ENCODE measurements around the gene ATG7. TPM values are rescaled to one million over a fixed set of nuclear protein-coding genes. Genes with fewer than 3 reads are reported as not detected.
A peak's percentile ranks its signal among the peaks of the same experiment; 100 is the strongest.

The ATG7 gene
- total RNA-seq, 5 donors from 2014 or later (not counting 1 experiment from before 2014, with no cell fraction given): 29.0 to 39.3 (median 37.4) TPM

DNA sequence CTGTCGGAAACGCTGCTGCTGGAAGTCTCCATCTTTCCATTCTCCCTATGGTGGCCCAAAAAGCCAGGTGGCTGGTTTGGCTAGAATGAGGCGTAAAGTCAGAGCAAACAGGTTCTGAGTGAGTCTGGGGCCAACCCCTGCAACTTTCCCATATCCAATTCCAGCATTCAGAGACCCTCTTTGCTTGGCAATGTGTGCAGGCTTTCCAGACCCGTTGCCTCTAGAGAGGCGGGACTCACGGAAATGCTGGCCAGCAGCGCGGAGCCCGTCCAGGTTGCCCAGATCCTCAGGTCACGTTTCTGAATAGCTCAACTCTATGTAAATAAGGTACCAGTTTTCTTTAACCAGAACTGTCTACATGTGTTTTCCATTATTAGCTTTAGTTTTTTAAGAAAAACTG lies 303.5 kb downstream of the ATG7 start:
- Mint-ChIP-seq H3K36me3 (peaks cover 23% of the 10 kb centered on the region), H3K9me3 (no peaks in the 10 kb centered on the region), H3K4me3 (no peak overlapping the region), H3K4me1 (peaks cover 20 to 31% (median 26%) of the 10 kb centered on the region in 3 donors), H3K27ac (peak overlapping the region in 1 of 2 donors; percentile 28), H3K27me3 (no peaks in the 10 kb centered on the region)
- no peak overlapping the region for H3K27ac ChIP-seq (ENCODE audit: low read length)
- CTCF ChIA-PET: no interaction called here
- no peak overlapping the region for H3K4me3 ChIP-seq (ENCODE audit: control insufficient read depth in 1 of 2, extremely low read depth in 1 of 2, low read length in 1 of 2)
- ATAC-seq (replicated peaks in 1 of 4): no peak
- H3K36me3 ChIP-seq (ENCODE audit: control insufficient read depth in 2 of 2, extremely low read depth in 1 of 2, insufficient read depth in 1 of 2, low read length in 1 of 2): peaks cover 8 to 16% of the 10 kb centered on the region in 2 donors
- no peaks in the 10 kb centered on the region for H3K27me3 ChIP-seq (replicated peaks in 1 of 2; ENCODE audit: control insufficient read depth in 2 of 2, extremely low read depth in 1 of 2, insufficient read depth in 2 of 2, low read length in 1 of 2)
- 97% methylated on average over 6 of the region's 10 CpGs for WGBS (ENCODE audit: insufficient coverage)
- no peaks in the 10 kb centered on the region for H3K9me3 ChIP-seq
- POLR2A ChIA-PET: no interaction called here
- H3K4me1 ChIP-seq (ENCODE audit: control insufficient read depth in 1 of 2, extremely low read depth in 1 of 2, insufficient read depth in 2 of 2, low read length in 2 of 2): no peaks in the 10 kb centered on the region
- no peak for DNase-seq

DNA sequence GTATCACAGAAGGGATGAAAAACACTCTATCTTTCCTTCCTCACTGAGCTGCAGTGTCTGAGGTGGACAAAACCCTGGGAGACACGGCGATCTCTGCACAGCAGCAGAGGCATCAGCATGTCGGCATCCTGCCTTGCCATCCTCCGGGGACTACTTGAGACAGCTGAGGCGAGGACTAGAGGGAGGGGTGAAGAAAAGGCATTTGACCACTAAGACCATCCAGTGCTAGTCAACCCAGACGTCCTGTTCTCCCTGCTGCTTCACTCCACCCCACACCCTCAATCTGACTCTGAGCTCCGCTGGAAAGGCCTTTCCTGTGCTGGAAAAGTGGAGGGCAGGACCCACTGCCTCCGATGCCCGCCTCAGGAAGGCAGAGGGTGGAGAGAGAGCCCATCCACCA lies 304.3 kb downstream of the ATG7 start:
- Histone ChIP-seq H3K4me3 (ENCODE audit: control insufficient read depth in 1 of 2, extremely low read depth in 1 of 2, low read length in 1 of 2) (no peak overlapping the region), H3K36me3 (ENCODE audit: control insufficient read depth in 2 of 2, extremely low read depth in 1 of 2, insufficient read depth in 1 of 2, low read length in 1 of 2) (peaks cover 9 to 11% of the 10 kb centered on the region in 2 donors), H3K27me3 (replicated peaks in 1 of 2; ENCODE audit: control insufficient read depth in 2 of 2, extremely low read depth in 1 of 2, insufficient read depth in 2 of 2, low read length in 1 of 2) (no peaks in the 10 kb centered on the region), H3K9me3 (no peaks in the 10 kb centered on the region), H3K4me1 (ENCODE audit: control insufficient read depth in 1 of 2, extremely low read depth in 1 of 2, insufficient read depth in 2 of 2, low read length in 2 of 2) (peaks cover 1 to 3% of the 10 kb centered on the region in 2 experiments), H3K27ac (ENCODE audit: low read length) (no peak overlapping the region)
- WGBS (ENCODE audit: insufficient coverage): 100% methylated on average over 1 of the region's 9 CpGs
- Mint-ChIP-seq H3K9me3 (no peaks in the 10 kb centered on the region), H3K4me3 (no peak overlapping the region), H3K36me3 (peaks cover 23% of the 10 kb centered on the region), H3K27ac (peak overlapping the region in 1 of 2 donors; percentile 27), H3K27me3 (no peaks in the 10 kb centered on the region), H3K4me1 (peaks cover 25 to 34% (median 29%) of the 10 kb centered on the region in 3 donors)
- CTCF ChIA-PET: no interaction called here
- POLR2A ChIA-PET: no interaction called here
- no peak for ATAC-seq (replicated peaks in 1 of 4)
- no peak for DNase-seq

DNA sequence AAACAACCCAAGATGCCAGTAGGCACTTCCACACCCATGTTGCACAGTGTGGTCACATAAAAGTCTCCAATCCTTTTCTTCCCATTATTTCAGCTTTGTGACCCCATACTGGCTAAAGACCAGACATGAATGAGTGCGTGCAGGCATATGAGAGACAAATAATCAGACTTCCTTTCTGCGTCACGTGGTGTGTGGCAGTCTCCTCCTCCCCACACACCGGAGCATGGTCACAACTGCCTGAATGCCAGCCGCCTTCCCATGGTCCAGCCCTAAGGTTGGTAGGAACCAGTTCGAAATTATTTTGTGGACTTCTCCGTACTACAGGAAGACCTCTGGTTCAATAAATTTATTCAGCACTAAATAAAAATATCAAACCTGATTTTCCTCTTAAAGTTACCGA lies 306.0 kb downstream of the ATG7 start:
- Mint-ChIP-seq H3K9me3 (no peaks in the 10 kb centered on the region), H3K36me3 (peaks cover 20% of the 10 kb centered on the region), H3K4me1 (peaks cover 35 to 45% (median 44%) of the 10 kb centered on the region in 3 donors), H3K27me3 (no peaks in the 10 kb centered on the region), H3K4me3 (no peak overlapping the region), H3K27ac (no peak overlapping the region)
- ChIA-PET CTCF (interaction anchor here in 1 of 2 donors (0.7 to 0.8 kb wide), 2 partner anchors 10 to 38 kb away, joined by 3 read pairs; no protein-coding TSS in a partner anchor), POLR2A (interaction anchor here in 1 of 2 donors (0.6 kb wide), 1 partner anchor 9 kb away, joined by 6 read pairs; no protein-coding TSS in a partner anchor)
- H3K4me1 ChIP-seq (ENCODE audit: control insufficient read depth in 1 of 2, extremely low read depth in 1 of 2, insufficient read depth in 2 of 2, low read length in 2 of 2): peaks cover 15 to 18% of the 10 kb centered on the region in 2 experiments
- H3K9me3 ChIP-seq: no peaks in the 10 kb centered on the region
- 100% methylated on average over 1 of the region's 8 CpGs for WGBS (ENCODE audit: insufficient coverage)
- H3K36me3 ChIP-seq (ENCODE audit: control insufficient read depth in 2 of 2, extremely low read depth in 1 of 2, insufficient read depth in 1 of 2, low read length in 1 of 2): peaks cover 7 to 9% of the 10 kb centered on the region in 2 donors
- DNase-seq: no peak
- H3K4me3 ChIP-seq (ENCODE audit: control insufficient read depth in 1 of 2, extremely low read depth in 1 of 2, low read length in 1 of 2): no peak overlapping the region
- no peak for ATAC-seq (replicated peaks in 1 of 4)
- no peak overlapping the region for H3K27ac ChIP-seq (ENCODE audit: low read length)
- H3K27me3 ChIP-seq (replicated peaks in 1 of 2; ENCODE audit: control insufficient read depth in 2 of 2, extremely low read depth in 1 of 2, insufficient read depth in 2 of 2, low read length in 1 of 2): no peaks in the 10 kb centered on the region

DNA sequence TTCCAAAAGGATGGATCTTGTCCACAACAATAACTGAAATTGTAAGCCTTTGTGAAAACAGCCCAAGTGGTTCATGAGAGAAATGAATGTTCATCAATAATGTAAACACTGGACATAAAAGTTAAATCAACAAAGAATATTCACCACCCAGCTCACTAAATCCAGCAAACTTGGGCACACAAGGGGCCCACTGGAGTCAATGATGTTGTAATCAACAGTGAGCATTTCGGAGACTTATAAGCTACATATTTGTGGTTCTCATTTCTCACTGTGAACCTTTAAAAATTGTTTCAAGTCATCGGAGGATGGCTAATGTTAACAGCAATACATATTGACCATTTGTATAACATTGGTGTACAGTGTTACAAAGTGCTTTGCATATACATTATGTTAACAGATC lies 308.4 kb downstream of the ATG7 start:
- Mint-ChIP-seq H3K4me1 (peaks cover 55 to 66% (median 57%) of the 10 kb centered on the region in 3 donors), H3K27me3 (no peaks in the 10 kb centered on the region), H3K27ac (no peak overlapping the region), H3K36me3 (peaks cover 10% of the 10 kb centered on the region), H3K9me3 (no peaks in the 10 kb centered on the region), H3K4me3 (no peak overlapping the region)
- ChIA-PET POLR2A (no interaction called here), CTCF (interaction anchor here in 1 of 2 donors (0.7 kb wide), 1 partner anchor 45 kb away, joined by 4 read pairs; no protein-coding TSS in a partner anchor)
- H3K9me3 ChIP-seq: no peaks in the 10 kb centered on the region
- peaks cover 0 to 3% of the 10 kb centered on the region in 2 donors for H3K36me3 ChIP-seq (ENCODE audit: control insufficient read depth in 2 of 2, extremely low read depth in 1 of 2, insufficient read depth in 1 of 2, low read length in 1 of 2)
- H3K27ac ChIP-seq (ENCODE audit: low read length): no peak overlapping the region
- H3K4me1 ChIP-seq (ENCODE audit: control insufficient read depth in 1 of 2, extremely low read depth in 1 of 2, insufficient read depth in 2 of 2, low read length in 2 of 2): peaks cover 23 to 27% of the 10 kb centered on the region in 2 experiments
- ATAC-seq (replicated peaks in 1 of 4): no peak
- DNase-seq: no peak
- WGBS (ENCODE audit: insufficient coverage): 100% methylated on average over 1 of the region's 2 CpGs
- H3K27me3 ChIP-seq (replicated peaks in 1 of 2; ENCODE audit: control insufficient read depth in 2 of 2, extremely low read depth in 1 of 2, insufficient read depth in 2 of 2, low read length in 1 of 2): no peaks in the 10 kb centered on the region
- H3K4me3 ChIP-seq (ENCODE audit: control insufficient read depth in 1 of 2, extremely low read depth in 1 of 2, low read length in 1 of 2): no peak overlapping the region

DNA sequence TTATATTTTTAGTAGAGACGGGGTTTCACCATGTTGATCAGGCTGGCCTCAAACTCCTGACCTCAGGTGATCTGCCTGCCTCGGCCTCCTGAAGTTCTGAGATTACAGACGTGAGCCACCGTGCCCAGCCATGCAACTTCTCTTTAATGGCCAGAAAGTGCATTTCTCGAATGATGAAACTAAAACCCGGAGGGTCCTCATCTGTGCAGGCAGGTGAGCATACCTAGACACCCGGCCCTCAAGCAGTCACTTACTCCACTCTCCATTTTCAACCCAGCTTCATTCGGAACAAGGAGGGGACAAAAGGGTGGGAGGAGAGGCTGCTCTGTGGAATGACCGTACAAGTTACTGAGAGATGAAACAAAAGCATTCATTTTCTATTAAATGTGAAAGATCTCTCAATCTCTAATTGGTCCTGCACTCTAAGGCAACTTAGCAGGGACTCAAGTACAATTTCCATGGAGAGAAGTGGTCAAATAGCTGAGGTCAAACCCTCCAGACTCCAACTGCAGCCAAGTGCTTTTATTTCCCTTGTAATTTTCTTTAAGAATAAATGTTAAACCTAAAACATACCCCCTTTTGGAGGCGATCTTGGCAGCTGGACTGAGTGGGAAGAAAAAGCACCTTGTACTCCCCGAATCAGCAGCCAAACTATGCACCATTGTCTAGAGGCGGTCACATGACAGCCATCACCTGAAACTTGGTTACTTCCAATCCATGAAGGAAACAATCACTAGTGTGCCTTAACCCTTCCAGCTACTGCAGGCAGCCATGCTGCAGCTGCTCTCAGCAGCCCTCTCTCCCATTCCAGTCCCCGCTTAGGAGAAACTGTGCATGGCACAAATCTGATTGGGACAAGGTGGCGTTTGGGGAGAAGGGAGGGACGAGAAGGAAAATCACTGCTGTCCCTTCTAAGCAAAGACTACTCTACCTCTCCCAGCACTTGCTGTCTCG lies 309.3 kb downstream of the ATG7 start:
- H3K4me3 Mint-ChIP-seq: peak overlapping the region; percentile 55 to 81 (median 63)
- H3K27me3 Mint-ChIP-seq: no peaks in the 10 kb centered on the region
- no peaks in the 10 kb centered on the region for H3K27me3 ChIP-seq (replicated peaks in 1 of 2; ENCODE audit: control insufficient read depth in 2 of 2, extremely low read depth in 1 of 2, insufficient read depth in 2 of 2, low read length in 1 of 2)
- peak overlapping the region in 1 of 2 donors; percentile 84 for H3K27ac Mint-ChIP-seq
- peaks cover 62 to 72% (median 64%) of the 10 kb centered on the region in 3 donors for H3K4me1 Mint-ChIP-seq
- POLR2A ChIA-PET: no interaction called here
- H3K9me3 ChIP-seq: no peaks in the 10 kb centered on the region
- H3K27ac ChIP-seq (ENCODE audit: low read length): no peak overlapping the region
- peaks cover 0 to 3% of the 10 kb centered on the region in 2 donors for H3K36me3 ChIP-seq (ENCODE audit: control insufficient read depth in 2 of 2, extremely low read depth in 1 of 2, insufficient read depth in 1 of 2, low read length in 1 of 2)
- peaks cover 23 to 29% of the 10 kb centered on the region in 2 experiments for H3K4me1 ChIP-seq (ENCODE audit: control insufficient read depth in 1 of 2, extremely low read depth in 1 of 2, insufficient read depth in 2 of 2, low read length in 2 of 2)
- H3K4me3 ChIP-seq (ENCODE audit: control insufficient read depth in 1 of 2, extremely low read depth in 1 of 2, low read length in 1 of 2): peak overlapping the region in 1 of 2 donors; percentile 54
- ATAC-seq (replicated peaks in 1 of 4) (no peak), DNase-seq (no peak)
- H3K9me3 Mint-ChIP-seq: no peaks in the 10 kb centered on the region
- 98% methylated on average over 6 of the region's 16 CpGs for WGBS (ENCODE audit: insufficient coverage)
- CTCF ChIA-PET: interaction anchor here (0.6 to 0.7 kb wide), 2 partner anchors 44 to 159 kb away, joined by 4 to 8 read pairs; no protein-coding TSS in a partner anchor
- peaks cover 12% of the 10 kb centered on the region for H3K36me3 Mint-ChIP-seq

DNA sequence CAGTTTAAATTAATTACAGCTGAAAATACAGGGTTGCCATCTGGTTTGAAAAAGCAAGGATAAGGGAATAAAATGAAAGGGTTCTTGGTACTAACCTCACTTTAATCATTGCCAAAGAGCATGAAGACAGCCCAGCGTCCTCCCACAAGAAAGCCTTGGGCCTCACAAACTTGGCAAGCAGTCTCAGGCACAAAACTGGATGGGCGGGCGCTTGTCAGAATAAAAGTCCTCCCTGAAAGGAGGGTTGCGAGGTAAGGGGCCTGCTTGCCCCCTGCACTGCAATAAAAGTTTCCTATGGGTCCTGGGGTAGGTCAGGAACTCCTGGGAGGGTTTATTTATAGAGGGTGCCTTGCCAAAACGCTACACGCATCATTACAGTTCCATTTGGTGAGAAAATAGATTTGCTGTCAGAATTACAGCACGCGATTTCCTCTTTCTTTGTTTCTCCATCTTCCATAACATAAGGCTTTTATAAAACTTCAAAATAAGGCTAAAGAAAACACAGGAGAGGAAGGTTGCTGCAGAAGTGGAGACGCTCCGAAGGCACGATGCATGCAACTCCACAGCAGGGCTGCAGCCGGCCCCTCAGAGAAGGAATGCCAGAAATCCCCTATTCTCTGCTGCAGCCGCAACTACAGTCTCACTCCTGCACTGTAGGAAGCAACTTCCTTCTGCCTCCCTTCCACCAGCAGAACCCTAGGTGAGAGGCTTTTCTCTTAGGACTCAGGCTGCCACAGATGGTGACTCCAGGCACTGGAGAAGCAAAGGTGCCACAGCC lies 310.2 kb downstream of the ATG7 start:
- Histone ChIP-seq H3K4me1 (ENCODE audit: control insufficient read depth in 1 of 2, extremely low read depth in 1 of 2, insufficient read depth in 2 of 2, low read length in 2 of 2) (peaks cover 23 to 29% of the 10 kb centered on the region in 2 experiments), H3K36me3 (ENCODE audit: control insufficient read depth in 2 of 2, extremely low read depth in 1 of 2, insufficient read depth in 1 of 2, low read length in 1 of 2) (peaks cover 0 to 3% of the 10 kb centered on the region in 2 donors), H3K27ac (ENCODE audit: low read length) (no peak overlapping the region), H3K4me3 (ENCODE audit: control insufficient read depth in 1 of 2, extremely low read depth in 1 of 2, low read length in 1 of 2) (peak overlapping the region; percentile 14 to 54), H3K9me3 (no peaks in the 10 kb centered on the region), H3K27me3 (replicated peaks in 1 of 2; ENCODE audit: control insufficient read depth in 2 of 2, extremely low read depth in 1 of 2, insufficient read depth in 2 of 2, low read length in 1 of 2) (no peaks in the 10 kb centered on the region)
- Mint-ChIP-seq H3K27ac (peak overlapping the region; percentile 80 to 84), H3K9me3 (no peaks in the 10 kb centered on the region), H3K27me3 (no peaks in the 10 kb centered on the region), H3K4me3 (peak overlapping the region; percentile 55 to 81 (median 63)), H3K4me1 (peaks cover 66 to 75% (median 66%) of the 10 kb centered on the region in 3 donors), H3K36me3 (peaks cover 18% of the 10 kb centered on the region)
- ATAC-seq (replicated peaks in 1 of 4) (peak; percentile 37 to 69 (median 48)), DNase-seq (peak in 4 of 35 experiments; percentile 10 to 14 (median 12))
- ChIA-PET CTCF (interaction anchor here in 1 of 2 donors (0.6 kb wide), 1 partner anchor 158 kb away, joined by 8 read pairs; no protein-coding TSS in a partner anchor), POLR2A (no interaction called here)
- 58% methylated on average over 2 of the region's 13 CpGs for WGBS (ENCODE audit: insufficient coverage)

Data from T-cell (primary cell).